H1 (cell line): Measurements from ENCODE around the gene SPPL3. TPM values are rescaled to one million over a fixed set of nuclear protein-coding genes. Genes with fewer than 3 reads are reported as not detected.

Experiments used
- CTCF ChIA-PET: fragments of 300-600 bp; sonication (Branson Sonifier 250); formaldehyde crosslinking; loops from one replicate; lab custom pipeline; 2021; ENCODE audit not compliant: partially characterized antibody; lab: Charles Lee
- POLR2A ChIA-PET: fragments of 300-600 bp; sonication (Branson Sonifier 250); formaldehyde crosslinking; loops from one replicate; lab custom pipeline; 2021; ENCODE audit warnings: inconsistent platforms; ENCODE audit not compliant: partially characterized antibody; lab: Charles Lee
- DNase-seq, 2 experiments: peaks; one replicate each; pipeline versions ENCODE4 v3.0.0 to v3.0.0-alpha.2; 2010 to 2022; ENCODE audit warnings: low spot score in 2 of 2, low read depth in 1 of 2, mixed read lengths in 1 of 2
- FAIRE-seq: peaks from 2 replicates; lab custom pipeline; 2011; peaks lifted over from hg19 to GRCh38; lab: Jason Lieb, UNC
- H2AFZ ChIP-seq: 2 replicates; pipeline ENCODE4 v1.8.1; 2012; ENCODE audit warnings: low read length, inconsistent platforms
- H2AK5ac ChIP-seq: 2 replicates; pipeline ENCODE4 v1.6.1; 2013; ENCODE audit warnings: low read depth, low read length
- H2BK120ac ChIP-seq: replicated peaks from 2 replicates; pipeline ENCODE3; 2013; ENCODE audit warnings: low read depth, low read length, inconsistent platforms
- H2BK12ac ChIP-seq: 2 replicates; pipeline ENCODE4 v1.6.1; 2013; ENCODE audit warnings: low read depth, low read length
- H2BK15ac ChIP-seq: 2 replicates; pipeline ENCODE4 v1.6.1; 2013; ENCODE audit warnings: low read length
- H2BK20ac ChIP-seq: 2 replicates; pipeline ENCODE4 v1.6.1; 2013; ENCODE audit warnings: low read length
- H2BK5ac ChIP-seq: 2 replicates; pipeline ENCODE4 v1.6.1; 2013; ENCODE audit warnings: low read depth, low read length
- H3K14ac ChIP-seq: 2 replicates; pipeline ENCODE4 v1.6.1; 2013; ENCODE audit warnings: inconsistent platforms; ENCODE audit not compliant: insufficient read length
- H3K18ac ChIP-seq: 2 replicates; pipeline ENCODE4 v1.6.1; 2013; ENCODE audit warnings: low read length; ENCODE audit errors: extremely low read depth
- H3K23ac ChIP-seq: 2 replicates; pipeline ENCODE4 v1.6.1; 2013; ENCODE audit warnings: inconsistent platforms; ENCODE audit not compliant: insufficient read length
- H3K23me2 ChIP-seq: 2 replicates; pipeline ENCODE4 v1.6.1; 2013; ENCODE audit warnings: low read depth, low read length
- H3K27ac ChIP-seq: 2 replicates; pipeline ENCODE4 v1.6.1; 2011; ENCODE audit warnings: low read depth, low read length, inconsistent platforms
- H3K27me3 ChIP-seq, 4 experiments: replicated peaks in 1 of 4; 1 replicate in 1 of 4; 2 replicates in 3 of 4; pipeline versions ENCODE4 v1.6.1 to v1.8.1; 2011 to 2013; ENCODE audit warnings: low read length in 3 of 4, mild to moderate bottlenecking in 3 of 4, inconsistent platforms in 2 of 4, mixed read lengths in 2 of 4, moderate library complexity in 1 of 4; ENCODE audit not compliant: control insufficient read depth in 3 of 4, insufficient read depth in 3 of 4; ENCODE audit errors: extremely low read depth in 1 of 4
- H3K36me3 ChIP-seq, 4 experiments: 2 replicates each; pipeline versions ENCODE4 v1.6.1 to v1.8.1; 2011 to 2013; ENCODE audit warnings: mild to moderate bottlenecking in 4 of 4, low read length in 3 of 4, moderate library complexity in 2 of 4, control low read depth in 1 of 4, inconsistent platforms in 1 of 4; ENCODE audit not compliant: insufficient read depth in 4 of 4, control insufficient read depth in 2 of 4
- H3K4ac ChIP-seq: replicated peaks from 2 replicates; pipeline ENCODE3; 2013; ENCODE audit warnings: low read length, low read depth, mixed read lengths, inconsistent platforms; ENCODE audit not compliant: insufficient read length
- H3K4me1 ChIP-seq, 4 experiments: replicated peaks in 1 of 4; 1 replicate in 1 of 4; 2 replicates in 3 of 4; pipeline versions ENCODE4 v1.6.1 to v1.8.1; 2011 to 2013; ENCODE audit warnings: low read length in 3 of 4, inconsistent platforms in 2 of 4, mixed read lengths in 1 of 4; ENCODE audit not compliant: insufficient read depth in 4 of 4, control insufficient read depth in 3 of 4
- H3K4me2 ChIP-seq, 2 experiments: 2 replicates each; pipeline versions ENCODE4 v1.6.1 to v1.8.1; 2011 to 2013; ENCODE audit warnings: low read depth in 2 of 2, low read length in 2 of 2, control low read depth in 1 of 2, inconsistent platforms in 1 of 2, mild to moderate bottlenecking in 1 of 2; ENCODE audit not compliant: insufficient read depth in 1 of 2
- H3K4me3 ChIP-seq, 4 experiments: fragments of 200-600, 300-600 bp in 1 of 4; sonication (generic), shearing (Covaris generic), sonication (Bioruptor Twin) in 1 of 4; 2 replicates each; pipeline versions ENCODE4 v1.5.1 to v1.8.1; 2011 to 2016; ENCODE audit warnings: low read length in 4 of 4, low read depth in 3 of 4, control low read depth in 2 of 4, inconsistent platforms in 2 of 4, mild to moderate bottlenecking in 2 of 4, mixed read lengths in 1 of 4, moderate library complexity in 1 of 4; ENCODE audit not compliant: insufficient read depth in 2 of 4; ENCODE audit errors: extremely low read depth in 1 of 4
- H3K56ac ChIP-seq: replicated peaks from 2 replicates; pipeline ENCODE3; 2013; ENCODE audit warnings: low read depth, mild to moderate bottlenecking, mixed read lengths, low read length, inconsistent platforms; ENCODE audit not compliant: insufficient read length
- H3K79me1 ChIP-seq: 2 replicates; pipeline ENCODE4 v1.6.1; 2013; ENCODE audit warnings: low read depth, low read length, control low read depth
- H3K79me2 ChIP-seq, 2 experiments: 2 replicates each; pipeline versions ENCODE4 v1.6.1 to v1.8.1; 2012 to 2013; ENCODE audit warnings: low read length in 2 of 2, mild to moderate bottlenecking in 2 of 2, inconsistent platforms in 1 of 2; ENCODE audit not compliant: insufficient read depth in 2 of 2, control insufficient read depth in 1 of 2
- H3K9ac ChIP-seq, 4 experiments: replicated peaks in 1 of 4; 1 replicate in 1 of 4; 2 replicates in 3 of 4; pipeline versions ENCODE4 v1.6.1 to v1.8.1; 2011 to 2013; ENCODE audit warnings: low read depth in 3 of 4, low read length in 3 of 4, control low read depth in 2 of 4, mild to moderate bottlenecking in 2 of 4, moderate library complexity in 2 of 4, inconsistent platforms in 1 of 4; ENCODE audit errors: extremely low read depth in 1 of 4
- H3K9me3 ChIP-seq, 2 experiments: 2 replicates each; pipeline versions ENCODE4 v1.6.1 to v1.8.1; 2012 to 2013; ENCODE audit warnings: mild to moderate bottlenecking in 2 of 2, moderate library complexity in 2 of 2, control low read depth in 1 of 2, inconsistent platforms in 1 of 2, low read depth in 1 of 2, low read length in 1 of 2, mixed read lengths in 1 of 2; ENCODE audit not compliant: insufficient read depth in 2 of 2
- H4K20me1 ChIP-seq, 2 experiments: replicated peaks in 1 of 2; 2 replicates each; pipeline versions ENCODE3 to v1.8.1; 2011 to 2013; ENCODE audit warnings: inconsistent platforms in 2 of 2, low read length in 2 of 2, mild to moderate bottlenecking in 1 of 2; ENCODE audit not compliant: insufficient read depth in 2 of 2, control insufficient read depth in 1 of 2
- H4K5ac ChIP-seq: 2 replicates; pipeline ENCODE4 v1.6.1; 2013; ENCODE audit warnings: low read length, low read depth, mixed read lengths, inconsistent platforms; ENCODE audit not compliant: insufficient read length
- H4K8ac ChIP-seq: 2 replicates; pipeline ENCODE4 v1.8.0; 2013; ENCODE audit warnings: mild to moderate bottlenecking, moderate library complexity, low read length, inconsistent platforms; ENCODE audit not compliant: insufficient read depth; ENCODE audit errors: extremely low read depth
- H4K91ac ChIP-seq: replicated peaks from 2 replicates; pipeline ENCODE3; 2013; ENCODE audit warnings: low read length, mixed read lengths, inconsistent platforms; ENCODE audit not compliant: insufficient read length
- YY1 ChIP-seq: IDR thresholded peaks from 2 replicates; pipeline ENCODE4 v1.6.1; 2011; ENCODE audit warnings: low read depth, mild to moderate bottlenecking, low read length
- whole genome bisulfite sequencing, 2 experiments: shearing (Covaris generic) in 1 of 2; methylation state at CpG; one replicate each; pipeline versions ENCODE4 v1.1.6 to v1.1.7; 2013 to 2015; ENCODE audit warnings: low lambda C conversion rate in 2 of 2, mixed read lengths in 2 of 2, inconsistent platforms in 1 of 2, low coverage in 1 of 2, missing lambda C conversion rate in 1 of 2; ENCODE audit not compliant: insufficient replicate concordance in 2 of 2, insufficient coverage in 1 of 2, insufficient read length in 1 of 2; ENCODE audit errors: extremely low coverage in 1 of 2, missing lambda C conversion rate in 1 of 2; 5-methylcytosine and 5-hydroxymethylcytosine counted together
- polyA plus RNA-seq, 7 experiments: library from polyadenylated mRNA; depleted of rRNA in 3 of 7; stranded (reverse) in 5 of 7; unstranded in 2 of 7; fragments of >200 nt in 5 of 7; fragments of 200-250 nt in 2 of 7; gene quantifications; 1 replicate in 5 of 7; 2 replicates in 1 of 7; 4 replicates in 1 of 7; pipeline versions ENCODE4 v1.2.1 to v1.2.3, GENCODE V29; 2011 to 2013; ENCODE audit warnings: missing spikeins in 2 of 7, mixed read lengths in 2 of 7
- total RNA-seq: library from RNA; stranded (reverse); fragmentation: NEBNext Ultra II Directional; extraction: Animal tissue kit (Norgen Biotek cat#: 25700); gene quantifications from 2 replicates; pipeline ENCODE4 v1.2.1, GENCODE V29; 2021

SPPL3 gene
- total and polyA plus RNA-seq, 2 of the 8 experiments (the other 6 are each of a cell fraction or from before 2014, with no cell fraction given): 27.3 to 48.4 TPM

GRCh38 chr12:120764816-120765215, 139.3 kb downstream of the SPPL3 start:
- Histone ChIP-seq H4K8ac (no peak overlapping the region), H3K9me3 (no peaks in the 10 kb centered on the region), H3K23ac (no peak overlapping the region), H3K79me1 (no peaks in the 10 kb centered on the region), H3K23me2 (no peaks in the 10 kb centered on the region), H3K14ac (no peak overlapping the region), H4K5ac (no peak overlapping the region), H3K4ac (no peak overlapping the region), H2BK120ac (no peak overlapping the region), H3K79me2 (no peaks in the 10 kb centered on the region), H2BK5ac (no peak overlapping the region), H3K18ac (no peak overlapping the region), H2BK12ac (no peak overlapping the region), H3K56ac (no peak overlapping the region), H3K4me2 (no peak overlapping the region), H2BK15ac (no peak overlapping the region), H2BK20ac (no peak overlapping the region), H4K20me1 (peaks cover 0 to 3% of the 10 kb centered on the region in 2 experiments), H3K4me1 (peaks cover 0 to 3% (median under 1%) of the 10 kb centered on the region in 4 experiments; a peak in 3 of 7 replicates), H3K27ac (no peak overlapping the region), H3K4me3 (no peak overlapping the region), H2AFZ (no peak overlapping the region), H3K9ac (no peak overlapping the region; a peak in 1 of 7 replicates), H3K36me3 (peaks cover 6 to 57% (median 30%) of the 10 kb centered on the region in 4 experiments; a peak in 7 of 8 replicates), H2AK5ac (no peak overlapping the region), H4K91ac (no peak overlapping the region), H3K27me3 (no peaks in the 10 kb centered on the region)
- WGBS, 2 experiments: 93% methylated on average over 9 of the region's 9 CpGs; no CpG with 5 or more reads in 1 of the 2 experiments
- TF ChIP-seq YY1: no peak
- ChIA-PET CTCF (interaction anchor here (2.4 kb wide), 1 partner anchor 207 kb away, joined by 10 read pairs; no protein-coding TSS in a partner anchor), POLR2A (no interaction called here)
- FAIRE-seq: no peak
- DNase-seq: no peak
